Activated CD4-positive, alpha-beta T cell treated with anti-CD3 and anti-CD28 coated beads for 48 hours (primary cell): ENCODE measurements around the gene THAP10.
"Not testable (repeated sequence)": the region's sequence is repeated elsewhere in the genome, so short reads cannot be mapped to it uniquely, and the experiment has no call there.

ENCODE experiments used
- DNase-seq: peaks from one replicate; pipeline ENCODE4 v3.0.0-alpha.2; 2020

Gene THAP10

DNA sequence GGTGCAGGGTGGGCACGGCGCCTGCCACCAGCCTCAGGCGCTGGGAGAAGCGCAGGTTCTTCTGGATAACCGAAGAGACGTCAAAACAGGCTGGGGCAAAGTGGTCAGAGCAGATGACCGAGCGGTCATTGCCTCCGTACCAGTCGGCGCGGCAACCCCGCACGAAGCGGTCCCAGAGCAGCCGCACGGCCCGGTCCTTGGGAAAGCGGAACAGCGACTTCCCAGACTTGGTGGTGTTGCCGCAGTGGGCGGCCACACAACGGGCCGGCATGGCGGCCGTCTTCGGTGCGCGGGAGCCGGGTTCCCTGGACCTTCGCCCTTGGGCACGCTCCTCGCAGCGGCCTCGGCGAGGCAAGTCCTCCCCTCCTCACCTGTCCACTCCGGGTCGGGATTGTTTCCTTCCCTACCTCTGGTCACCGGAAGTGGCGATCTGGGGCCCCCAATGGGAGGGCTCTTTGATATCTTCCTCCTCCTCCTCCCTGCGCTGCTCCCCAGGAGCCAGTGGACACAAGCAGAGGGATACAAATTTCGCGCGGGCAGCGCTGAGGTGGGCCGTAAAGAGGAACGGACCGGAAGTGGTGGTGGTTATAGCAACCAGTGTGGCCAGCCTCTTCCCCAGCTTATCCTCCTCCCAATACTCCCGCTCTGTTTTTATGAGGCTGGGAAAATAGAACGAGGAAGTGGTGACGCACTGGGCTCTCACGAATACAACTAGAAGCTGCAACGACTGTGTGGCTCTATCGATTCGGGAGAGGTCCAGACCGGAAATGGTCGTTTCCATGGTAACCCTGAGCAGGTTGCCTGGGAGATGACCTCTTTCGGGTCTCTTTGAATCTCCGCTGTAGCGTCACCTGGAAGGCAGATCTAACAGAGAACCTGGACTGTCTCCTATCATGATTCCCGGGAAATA is at the start of gene THAP10, which contains the start of gene LRRC49:
TSS of gene THAP10 (minus strand) at position 432 of the 910 bp plus-strand sequence. CDS start at position 271, 161 bp downstream.
TSS of gene LRRC49 (plus strand) at position 825 of the 910 bp plus-strand sequence. CDS start at position 894, 69 bp downstream.
- DNase-seq: peak; percentile 65

DNA sequence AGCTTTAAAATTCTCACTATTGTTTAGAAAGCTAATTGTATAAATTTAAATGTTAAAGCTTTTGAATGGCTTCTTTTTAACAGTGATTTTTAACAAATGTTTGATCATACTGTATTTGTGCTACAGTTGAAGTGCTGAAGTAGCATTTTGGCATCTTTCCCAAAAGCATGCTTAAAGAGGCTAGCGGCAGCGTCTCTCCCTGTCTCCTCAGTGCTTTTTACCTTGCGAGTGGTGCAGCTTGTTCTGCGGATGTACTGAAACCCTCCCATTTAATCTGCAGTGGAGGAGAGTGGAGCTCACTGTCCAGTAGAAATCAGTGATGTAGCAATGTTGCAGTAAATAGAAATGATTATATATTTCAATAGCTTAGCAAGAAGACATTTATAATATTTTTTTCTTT is 44.1 kb upstream of the THAP10 start:
- no peak for DNase-seq

DNA sequence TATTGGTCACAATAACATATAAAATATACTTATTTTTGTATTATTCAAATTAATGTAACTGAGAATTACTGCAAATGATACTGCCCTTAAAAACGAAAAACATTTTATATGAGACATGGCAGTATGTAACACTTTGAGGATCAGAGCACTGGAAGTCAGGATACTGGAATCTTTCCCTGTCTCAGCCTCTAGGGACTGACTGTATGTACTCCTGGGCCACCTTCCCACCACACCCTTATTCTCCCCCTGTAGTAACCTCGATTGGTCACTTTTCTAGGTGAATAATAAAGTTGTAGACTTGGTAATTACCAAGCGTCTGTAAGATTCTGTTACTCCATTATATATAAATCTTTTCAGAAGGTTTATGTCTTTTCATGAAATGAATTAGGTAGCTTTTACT is 43.4 kb upstream of the THAP10 start:
- no peak for DNase-seq

DNA sequence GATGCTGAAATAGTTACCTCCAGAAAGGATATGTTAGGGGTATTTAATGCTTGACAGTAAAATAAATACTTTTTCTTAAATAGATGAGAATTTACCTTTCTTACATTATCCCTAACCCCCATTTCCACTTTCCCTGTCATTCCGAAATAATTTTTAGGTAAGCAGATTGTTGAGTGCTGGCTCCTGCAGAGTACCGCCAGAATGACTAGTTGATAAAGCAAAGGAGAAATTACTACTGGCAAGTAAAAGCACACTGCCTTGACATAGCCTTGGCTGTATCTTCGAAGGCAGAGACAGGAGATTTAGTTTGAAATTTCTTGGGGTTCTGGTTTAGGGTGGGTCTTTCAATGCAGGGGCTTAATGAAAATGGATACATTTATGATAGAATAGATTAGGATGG is 41.2 kb upstream of the THAP10 start:
- DNase-seq: no peak

DNA sequence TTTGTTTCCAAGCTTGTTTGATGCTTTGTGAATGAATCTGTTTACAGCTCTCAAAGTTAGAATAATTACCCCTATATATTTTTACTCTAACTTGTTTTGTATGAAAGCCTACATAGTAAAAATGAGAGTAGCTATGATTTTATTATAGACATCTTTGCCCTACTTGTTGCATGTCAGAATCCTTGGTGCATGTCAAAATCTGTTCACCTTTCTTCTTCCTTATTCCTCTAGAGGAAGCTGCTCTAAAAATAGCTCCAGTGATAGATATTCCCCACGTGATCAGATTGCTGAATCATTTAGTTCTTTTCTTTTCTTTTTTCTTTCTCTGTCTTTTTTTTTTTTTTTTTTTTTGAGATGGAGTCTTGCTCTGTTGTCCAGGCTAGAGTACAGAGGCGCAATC is 40.2 kb upstream of the THAP10 start:
- DNase-seq: no peak

DNA sequence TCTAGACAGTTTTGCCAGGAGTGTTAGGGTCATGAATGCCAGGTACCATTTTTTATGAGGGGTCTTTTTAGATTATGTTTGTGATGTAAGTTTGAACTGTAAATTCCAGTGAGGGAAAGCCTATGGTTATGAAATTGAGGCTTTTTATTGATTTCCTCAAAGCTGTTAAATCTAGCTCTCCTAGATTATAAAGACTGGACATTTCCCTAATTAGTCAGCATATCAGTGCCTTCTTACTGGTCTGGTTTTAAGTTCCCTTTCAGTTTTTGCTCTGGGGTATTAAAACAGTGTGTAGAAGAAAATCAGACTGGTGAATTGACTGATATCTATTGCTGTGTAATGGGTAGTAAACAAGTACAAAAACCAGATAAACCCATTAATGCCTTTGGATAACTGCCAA is 39.6 kb upstream of the THAP10 start:
- no peak for DNase-seq

DNA sequence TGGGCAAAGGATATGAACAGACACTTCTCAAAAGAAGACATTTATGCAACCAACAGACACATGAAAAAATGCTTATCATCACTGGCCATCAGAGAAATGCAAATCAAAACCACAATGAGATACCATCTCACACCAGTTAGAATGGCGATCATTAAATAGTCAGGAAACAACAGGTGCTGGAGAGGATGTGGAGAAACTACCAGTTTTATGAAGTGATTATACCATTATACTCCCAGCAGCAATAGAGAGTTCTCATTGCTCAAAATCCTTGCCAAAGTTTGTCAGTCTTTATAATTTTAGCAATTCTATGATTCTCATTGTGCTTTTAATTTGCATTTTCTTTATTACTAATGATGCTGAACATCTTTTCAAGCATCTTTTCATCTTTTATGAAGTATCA is 34.7 kb upstream of the THAP10 start:
- not testable (repeated sequence) for DNase-seq

DNA sequence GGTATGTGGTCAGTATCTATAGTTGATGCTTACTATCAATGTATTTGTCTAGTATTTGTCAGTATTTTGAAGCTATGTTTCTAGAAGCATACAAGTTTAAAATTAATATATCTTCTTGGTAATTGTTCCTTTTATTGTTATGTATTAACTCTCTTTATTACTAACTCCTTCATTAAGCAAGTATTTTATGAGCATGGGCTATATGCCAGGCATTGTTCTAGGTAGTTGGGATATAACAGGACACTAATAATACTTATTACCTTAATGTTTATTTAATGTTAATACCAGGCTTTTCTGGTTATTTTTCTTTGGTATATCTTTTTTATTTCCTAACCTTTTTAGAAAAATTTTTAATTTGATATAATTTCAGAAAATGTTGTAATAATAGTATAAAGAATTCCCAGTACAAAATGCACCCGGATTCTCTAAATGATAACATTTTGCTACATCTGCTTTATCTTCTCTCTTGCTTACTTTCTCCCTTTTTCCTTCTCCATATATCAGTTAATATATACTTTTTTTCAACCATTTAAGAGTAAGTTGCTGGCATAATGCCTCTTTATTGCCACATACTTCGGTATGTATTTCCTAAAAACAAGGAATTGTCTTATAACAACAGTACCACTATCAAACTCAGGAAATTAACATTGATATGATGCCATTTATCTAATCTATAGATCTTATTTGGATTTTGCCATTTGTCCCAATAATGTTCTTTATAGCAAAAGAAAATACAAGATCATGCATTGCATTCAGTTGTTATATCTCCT is 31.3 kb upstream of the THAP10 start:
- DNase-seq: no peak

DNA sequence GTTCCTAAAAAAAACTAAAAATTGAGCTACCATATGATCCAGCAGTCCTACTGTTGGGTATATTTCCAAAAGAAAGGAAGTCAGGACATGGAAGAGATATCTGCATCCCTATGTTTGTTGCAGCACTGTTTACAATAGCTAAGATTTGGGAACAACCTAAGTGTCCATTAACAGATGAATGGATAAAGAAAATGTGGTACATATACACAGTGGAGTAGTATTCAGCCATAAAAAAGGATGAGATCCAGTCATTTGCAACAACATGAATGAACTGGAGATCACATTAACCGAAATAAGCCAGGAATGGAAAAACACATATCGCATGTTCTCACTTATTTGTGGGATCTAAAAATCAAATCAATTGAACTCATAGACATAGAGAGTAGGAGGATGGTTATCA is 29.9 kb upstream of the THAP10 start:
- no peak for DNase-seq

DNA sequence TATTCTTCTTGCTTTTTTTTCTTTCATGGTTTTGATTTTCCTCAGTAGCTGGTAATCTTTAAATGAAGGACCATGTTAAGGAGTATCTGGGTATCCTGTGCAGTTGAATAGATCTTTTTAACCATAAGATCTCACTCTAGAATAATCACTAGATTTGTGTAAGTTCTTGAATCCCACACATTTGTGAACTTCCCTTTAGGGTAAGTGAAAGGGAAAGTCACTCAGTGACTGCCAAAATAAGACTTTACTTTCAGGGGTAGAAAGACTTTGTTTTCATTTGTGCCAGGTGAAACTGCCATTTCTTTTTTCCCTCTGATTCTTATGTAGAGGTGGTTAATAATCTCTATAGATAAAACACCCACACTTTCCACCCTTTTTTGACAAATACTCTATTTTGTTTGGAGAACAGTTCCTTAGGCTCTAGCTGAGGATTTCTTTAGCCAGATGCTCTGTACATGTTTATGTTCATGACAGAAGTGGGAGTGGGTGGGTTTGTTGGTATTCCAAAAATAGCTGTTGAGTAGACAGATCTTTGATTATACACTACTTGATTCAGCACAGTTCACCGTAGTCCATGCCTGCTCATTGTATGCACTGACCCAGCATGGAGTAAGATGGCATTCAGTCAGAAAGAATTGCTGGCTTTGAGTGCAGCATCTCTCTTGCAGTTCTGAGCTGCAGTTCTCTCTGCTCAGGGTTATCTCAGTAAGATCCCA is 28.9 kb upstream of the THAP10 start:
- DNase-seq: no peak

DNA sequence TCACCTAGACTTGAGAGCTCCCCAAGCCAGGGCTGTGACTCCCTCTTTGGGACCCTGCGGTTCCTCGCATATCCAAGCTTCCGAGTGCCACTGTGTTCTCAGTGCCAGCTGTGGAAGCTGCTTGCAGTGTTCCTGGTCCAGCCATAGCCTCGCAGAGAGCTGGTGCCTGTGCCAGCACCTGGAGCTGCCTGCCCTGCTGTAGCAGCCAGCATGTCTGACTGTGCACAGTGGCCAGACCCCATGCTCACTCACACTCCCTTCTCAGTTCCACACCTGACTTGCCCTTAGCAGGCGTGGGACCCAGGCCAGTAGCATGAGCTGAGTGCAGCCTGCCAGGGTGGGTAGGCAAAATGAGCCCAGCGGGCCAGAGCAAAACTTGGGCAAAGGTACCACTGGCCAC is 25.7 kb upstream of the THAP10 start:
- DNase-seq: no peak

DNA sequence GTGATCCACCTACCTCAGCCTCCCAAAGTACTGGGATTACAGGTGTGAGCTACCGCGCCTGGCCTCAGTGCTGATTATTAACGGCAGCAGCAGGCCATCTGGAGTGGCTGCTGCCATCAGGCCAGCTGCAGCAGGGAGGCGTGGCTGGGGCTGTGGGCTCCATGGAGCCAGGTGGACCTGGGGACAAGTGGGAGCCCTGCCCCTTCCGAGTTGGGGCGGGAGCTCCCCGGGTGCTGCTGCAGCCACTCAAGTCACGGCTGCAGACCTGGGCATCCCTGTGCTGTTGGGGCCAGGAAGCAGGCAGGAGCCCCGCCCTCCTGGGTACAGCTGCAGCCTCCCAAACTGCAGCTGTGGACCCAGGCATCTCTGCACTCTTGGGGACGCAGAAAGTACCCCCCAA is 24.3 kb upstream of the THAP10 start:
- DNase-seq: no peak

DNA sequence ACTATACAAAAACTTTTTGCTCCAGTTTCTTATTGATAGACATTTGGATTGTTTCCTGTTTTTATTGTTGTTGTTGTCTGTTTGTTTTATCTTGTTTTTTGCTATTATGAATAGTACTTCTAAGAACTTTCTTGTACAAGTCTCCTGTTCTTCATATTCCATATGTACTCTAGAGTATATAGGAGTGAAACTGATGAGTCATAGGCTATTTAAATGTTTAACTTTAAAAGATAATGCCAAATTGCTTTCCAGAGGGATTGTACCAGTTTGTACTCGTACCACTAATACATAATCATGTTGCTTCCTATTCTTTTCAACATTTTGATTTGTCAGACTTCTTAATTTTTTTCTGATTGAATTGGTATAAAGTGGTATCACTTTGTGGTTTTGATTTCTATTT is 20.0 kb upstream of the THAP10 start:
- no peak for DNase-seq

DNA sequence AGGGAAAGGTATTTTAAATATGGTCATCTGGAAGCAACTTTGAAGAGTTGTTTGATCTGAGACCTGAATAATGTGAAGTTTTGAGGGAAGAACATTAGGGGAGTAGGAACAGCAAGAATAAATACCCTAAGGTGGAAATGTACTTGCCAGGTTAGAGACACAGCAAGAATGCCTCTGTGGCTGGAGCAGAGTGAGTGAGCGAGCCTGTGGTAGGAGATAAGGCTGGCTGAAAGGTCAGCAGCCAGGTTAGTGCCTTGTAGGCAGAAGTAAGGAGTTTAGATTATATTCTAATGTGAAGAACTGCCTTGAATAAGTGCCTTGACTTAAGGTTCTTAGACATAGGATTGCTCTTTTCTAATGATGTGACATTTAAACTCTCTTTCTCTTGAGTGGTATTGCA is 18.7 kb upstream of the THAP10 start:
- no peak for DNase-seq

DNA sequence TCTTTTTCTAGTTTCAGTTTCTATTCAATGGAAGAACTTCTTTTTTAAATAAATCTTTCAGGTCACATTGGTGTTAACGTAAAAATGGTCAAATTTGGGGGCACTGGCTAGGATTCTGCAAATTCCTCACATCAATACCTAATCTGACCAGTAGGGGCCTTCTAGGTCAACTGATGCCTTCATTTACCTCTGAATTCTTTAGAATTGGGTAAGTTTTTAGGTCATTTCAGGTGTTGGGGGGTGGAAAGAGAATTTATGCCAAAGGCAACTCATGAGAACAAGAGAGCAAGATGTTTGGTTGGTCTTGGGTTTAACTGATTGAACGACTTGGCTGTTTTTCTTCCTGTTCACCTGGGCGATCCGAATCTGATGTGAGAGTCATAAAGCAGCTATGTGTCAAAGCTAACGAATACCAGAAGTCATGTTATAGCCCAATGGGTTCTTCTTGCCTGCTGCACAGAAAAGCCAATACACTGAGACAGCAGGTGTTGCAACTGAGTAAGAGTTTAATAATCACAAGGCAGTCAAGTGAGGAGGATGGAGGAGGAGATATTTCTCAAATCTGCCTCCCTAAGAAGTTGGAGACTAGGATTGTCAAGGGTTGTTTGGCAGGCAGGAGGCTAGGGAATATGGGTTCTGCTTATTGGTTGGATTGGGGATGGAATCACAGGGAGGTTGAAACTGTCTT is 15.7 kb upstream of the THAP10 start:
- no peak for DNase-seq

DNA sequence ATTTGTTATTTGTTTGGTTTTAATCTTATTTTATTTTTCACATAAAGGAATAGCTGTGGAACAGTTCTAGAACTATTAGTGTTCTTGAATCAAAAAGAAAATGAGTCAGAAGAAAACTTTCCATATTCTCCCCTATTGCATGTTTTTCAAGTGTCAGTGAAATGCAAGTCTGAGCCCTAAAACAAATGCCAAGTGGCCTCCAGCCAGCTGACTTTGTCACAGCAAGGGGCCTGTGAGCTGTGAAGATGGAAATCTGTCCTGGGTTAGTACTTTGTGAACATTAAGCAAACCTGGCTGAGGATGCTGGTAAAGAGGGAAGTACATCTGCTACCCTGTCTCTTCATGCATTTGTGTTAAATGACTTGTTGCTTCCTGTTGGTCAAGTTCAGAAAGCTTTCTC is 14.6 kb upstream of the THAP10 start:
- no peak for DNase-seq

DNA sequence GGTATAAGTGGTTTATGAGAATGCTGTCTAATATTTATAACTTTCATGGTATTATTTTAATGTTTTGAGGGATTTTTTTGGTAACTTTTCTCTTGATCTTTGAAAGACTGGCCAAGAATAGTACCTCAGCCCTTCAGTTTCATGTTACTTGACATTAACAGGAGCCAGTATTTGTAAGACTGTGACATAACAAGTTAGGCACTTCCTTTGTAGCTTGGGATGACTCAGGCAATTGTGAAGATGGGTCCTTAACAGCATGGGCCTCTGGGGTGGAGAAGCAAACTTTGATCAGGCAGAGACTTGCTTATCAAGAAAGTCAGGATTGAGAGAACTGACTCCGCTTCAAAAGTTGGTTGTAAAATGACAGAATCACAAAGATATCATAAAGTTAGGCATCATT is 9.9 kb upstream of the THAP10 start:
- DNase-seq: no peak

DNA sequence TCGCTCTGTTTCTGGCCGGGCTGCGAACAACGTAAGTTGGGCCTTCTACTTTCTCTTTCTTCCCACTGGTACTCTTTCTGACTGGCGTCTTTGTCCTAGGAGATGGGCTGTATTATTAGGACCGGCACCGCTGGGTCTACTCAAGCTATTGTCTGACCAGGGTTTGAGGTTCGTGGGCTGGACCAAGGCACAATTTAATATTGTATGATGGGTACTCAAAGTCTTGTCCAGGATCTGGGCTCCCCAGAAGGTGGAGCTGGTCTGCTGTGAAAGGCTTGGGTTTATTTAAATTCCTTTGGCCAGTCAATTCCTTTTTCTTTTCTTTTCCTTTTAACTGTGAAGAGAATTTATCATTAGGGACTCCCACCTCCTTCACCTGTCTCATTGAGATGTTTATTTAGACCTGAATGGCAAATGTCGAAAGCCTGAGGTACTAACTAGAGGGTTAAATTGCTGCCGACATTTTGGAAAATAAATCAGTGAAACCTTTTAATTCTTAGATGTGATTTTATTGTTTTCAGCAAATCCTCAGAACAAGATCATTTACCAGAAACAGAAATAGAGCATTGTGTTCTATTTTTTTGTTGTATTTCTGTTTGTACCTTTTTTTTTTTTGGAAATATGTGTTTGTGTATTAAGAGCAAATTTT is 803 bp upstream of the THAP10 start:
- no peak for DNase-seq

DNA sequence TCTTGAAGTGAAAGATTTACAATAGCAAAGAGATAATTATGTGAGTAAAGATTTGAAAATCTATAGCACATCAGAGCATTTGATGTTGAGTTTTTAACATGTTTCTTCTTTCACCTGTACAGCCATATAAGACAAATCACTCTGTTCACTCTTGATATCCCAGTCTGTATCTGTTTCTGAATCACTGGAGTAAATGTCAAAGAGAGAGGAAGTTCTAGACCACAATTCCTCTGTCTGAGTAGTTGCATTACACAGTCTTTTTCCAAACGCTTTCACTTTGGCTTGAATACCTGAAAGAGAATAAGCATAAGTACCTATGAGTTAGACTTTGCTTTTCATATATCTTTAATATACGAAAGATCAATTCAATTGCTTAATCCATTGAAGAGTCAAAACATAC is 9.9 kb downstream of the THAP10 start:
- no peak for DNase-seq

DNA sequence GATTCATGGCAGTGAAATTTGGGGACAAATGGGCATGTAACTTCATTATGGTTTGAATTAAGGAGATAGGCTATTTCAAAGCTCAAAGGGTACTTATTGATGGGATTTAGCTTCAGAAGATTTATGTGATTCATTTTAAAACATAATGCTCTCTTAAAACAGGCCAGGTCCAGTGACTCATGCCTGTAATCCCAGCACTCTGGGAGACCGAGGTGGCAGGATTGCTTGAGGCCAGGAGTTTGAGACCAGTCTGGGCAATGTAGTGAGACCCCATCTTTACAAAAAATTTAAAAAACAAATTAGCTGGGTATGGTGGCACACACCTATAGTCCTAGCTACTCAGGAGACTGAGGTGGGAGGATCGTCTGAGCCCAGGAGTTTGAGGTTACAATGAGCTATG is 11.5 kb downstream of the THAP10 start:
- DNase-seq: no peak

DNA sequence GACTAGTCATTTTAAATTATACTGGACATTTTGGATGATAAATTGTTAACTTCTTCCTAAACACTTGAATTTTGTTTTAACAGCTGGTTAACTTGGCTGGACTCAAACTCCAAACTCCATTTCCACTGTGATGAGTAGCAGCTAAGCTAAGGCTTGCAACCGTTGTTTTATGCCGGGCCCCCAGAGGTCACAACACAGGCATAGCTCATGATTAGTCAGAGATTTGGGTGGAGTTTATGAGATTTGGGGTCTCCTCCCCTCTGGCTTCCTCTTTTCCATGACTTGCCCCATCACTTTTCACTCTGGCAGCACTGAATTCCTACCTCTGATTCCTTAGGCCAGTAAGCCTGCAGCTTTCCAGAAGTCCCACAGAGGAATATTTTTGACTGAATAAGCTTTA is 12.8 kb downstream of the THAP10 start:
- DNase-seq: no peak

DNA sequence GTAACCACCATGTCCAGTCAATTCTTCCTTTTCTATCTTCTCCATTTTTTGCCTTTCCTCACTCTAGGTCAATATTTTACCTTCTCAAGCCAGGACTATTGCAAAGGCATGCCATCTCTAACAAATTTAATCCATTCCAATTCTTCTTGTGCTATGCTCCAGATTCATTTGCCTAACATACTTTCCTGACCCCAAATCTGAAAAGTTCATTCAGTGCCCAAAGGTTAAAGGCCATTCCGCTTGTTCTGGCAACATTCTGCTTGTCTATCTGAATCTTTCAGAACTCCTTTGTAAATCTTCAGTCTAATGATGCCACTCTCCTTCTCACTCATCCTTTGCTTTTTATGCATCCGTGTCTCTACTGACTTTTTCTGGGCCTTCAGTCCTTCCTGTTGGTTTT is 15.6 kb downstream of the THAP10 start:
- DNase-seq: no peak
